K562 (cell line): Measurements from ENCODE around the gene SLC19A2. TPM values are rescaled to one million over a fixed set of nuclear protein-coding genes. Genes with fewer than 3 reads are reported as not detected.
A peak's percentile ranks its signal among the peaks of the same experiment; 100 is the strongest.

Experiments used
- C11orf30 ChIP-seq: fragments of 450-650 bp; IDR thresholded peaks from 2 replicates; pipeline ENCODE4 v1.6.1; 2016; ENCODE audit warnings: low read depth, mild to moderate bottlenecking
- EHMT2 ChIP-seq: fragments of 450-650 bp; IDR thresholded peaks from 2 replicates; pipeline ENCODE4 v1.6.1; 2018; ENCODE audit warnings: antibody characterized with exemption
- FIP1L1 ChIP-seq: fragments of 200-400 bp; formaldehyde crosslinking; IDR thresholded peaks from 2 replicates; pipeline ENCODE4 v1.6.1; 2018; ENCODE audit warnings: mild to moderate bottlenecking, low read depth, low read length; ENCODE audit not compliant: poor library complexity, severe bottlenecking
- NONO ChIP-seq, 2 experiments: fragments of 200-400 bp in 1 of 2; fragments of 450-650 bp in 1 of 2; formaldehyde crosslinking in 1 of 2; IDR thresholded peaks; 2 replicates each; pipeline ENCODE4 v1.6.1; 2017; ENCODE audit warnings: low read depth in 2 of 2, mild to moderate bottlenecking in 2 of 2, moderate library complexity in 2 of 2, low read length in 1 of 2
- SIX5 ChIP-seq, 2 experiments: IDR thresholded peaks; 2 replicates each; pipeline ENCODE4 v1.6.1; 2011; ENCODE audit warnings: low read length in 2 of 2, borderline replicate concordance in 1 of 2, low read depth in 1 of 2, mild to moderate bottlenecking in 1 of 2, moderate library complexity in 1 of 2; ENCODE audit not compliant: insufficient read depth in 1 of 2
- SMARCA4 ChIP-seq: fragments of 450-650 bp; IDR thresholded peaks from 2 replicates; pipeline ENCODE4 v1.6.1; 2016
- ZNF444 ChIP-seq: fragments of 250-450 bp; sonication (Bioruptor Pico); IDR thresholded peaks from 2 replicates; pipeline ENCODE4 v1.4.0; 2020; ENCODE audit warnings: mild to moderate bottlenecking, moderate library complexity
- ZNF778 ChIP-seq: fragments of 450-650 bp; formaldehyde crosslinking; IDR thresholded peaks from 2 replicates; pipeline ENCODE4 v1.4.0; 2020; ENCODE audit warnings: mild to moderate bottlenecking, moderate library complexity
- polyA plus RNA-seq, 8 experiments: library from polyadenylated mRNA; depleted of rRNA in 4 of 8; stranded (reverse) in 5 of 8; unstranded in 3 of 8; fragments of >200 nt; fragmentation: Nextera tagmentation in 2 of 8; fragmentation: Illumina TruSeq in 1 of 8; extraction: Ambion mirVana in 2 of 8; extraction: Trizol in 1 of 8; gene quantifications; 2 replicates each; pipeline versions ENCODE4 v1.2.1 to v1.2.3, GENCODE V29; 2011 to 2014; ENCODE audit warnings: inconsistent platforms in 1 of 8, missing spikeins in 1 of 8
- total RNA-seq, 7 experiments: library from RNA; depleted of rRNA in 6 of 7; stranded (reverse); fragments of >200 nt in 6 of 7; fragmentation: Illumina TruSeq in 2 of 7; extraction: Trizol in 2 of 7; gene quantifications; 2 replicates each; pipeline versions ENCODE4 v1.2.1 to v1.2.3, GENCODE V29; 2011 to 2021; ENCODE audit warnings: low replicate concordance in 1 of 7
- TF ChIP-seq, protein P1 (sequence below): fragments of 450-650 bp; IDR thresholded peaks from 2 replicates; pipeline ENCODE4 v1.6.1; 2018; ENCODE audit not compliant: partially characterized antibody
- TF ChIP-seq, protein P2 (sequence below): fragments of 150-350 bp; conservative IDR thresholded peaks from 2 replicates; pipeline ENCODE4 v1.6.1; 2014; ENCODE audit warnings: low read length
- TF ChIP-seq, protein P3 (sequence below), 2 experiments: fragments of 450-650 bp in 1 of 2; sonication (generic) in 1 of 2; formaldehyde crosslinking in 1 of 2; IDR thresholded peaks; 2 replicates each; pipeline versions ENCODE4 v1.7.1 to v1.9.0; 2016 to 2022; ENCODE audit warnings: inconsistent platforms in 1 of 2, mild to moderate bottlenecking in 1 of 2, missing genetic modification reagents in 1 of 2

The SLC19A2 gene
- total and polyA plus RNA-seq, 9 of the 15 experiments (the other 6 are each of a cell fraction or from before 2014, with no cell fraction given): 7.4 to 42.8 (median 19.2) TPM

DNA sequence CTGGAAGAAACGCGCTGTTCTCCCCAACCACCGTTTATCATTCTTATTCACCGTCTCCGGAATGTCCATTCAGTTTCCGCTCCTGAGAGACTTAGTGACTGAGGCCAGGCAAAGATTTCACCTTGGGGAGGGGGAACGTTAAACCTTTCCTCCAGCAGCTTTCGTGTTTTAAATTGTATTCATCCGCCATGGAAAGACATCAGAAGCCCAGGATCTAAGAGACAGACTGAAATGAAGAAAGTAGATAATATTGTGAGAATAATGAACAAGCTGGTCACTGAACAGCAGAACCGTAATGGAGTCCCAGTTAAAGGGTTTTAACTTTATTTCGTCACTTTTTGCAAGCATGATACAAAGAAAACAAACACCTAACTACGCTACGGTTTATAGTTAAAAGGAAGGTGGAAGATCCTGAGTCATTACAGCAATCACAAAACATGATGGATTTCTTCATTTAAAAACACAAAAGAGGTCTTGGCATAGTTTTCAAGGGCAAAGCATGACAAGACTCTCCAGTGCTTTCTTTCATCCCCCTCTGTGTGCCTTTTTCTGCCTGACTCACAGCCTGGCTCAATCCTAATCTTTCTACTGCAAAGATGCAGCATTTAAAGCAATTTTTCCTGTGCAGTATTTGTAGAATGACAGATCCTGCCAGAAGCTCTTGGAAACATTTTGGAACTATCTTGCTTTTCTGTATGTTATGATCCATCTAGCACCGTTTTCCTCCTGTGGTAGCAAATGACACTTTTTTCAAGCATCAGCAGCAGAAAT is 722 bp upstream of the SLC19A2 start (continued):
- TF ChIP-seq, protein P1, sequence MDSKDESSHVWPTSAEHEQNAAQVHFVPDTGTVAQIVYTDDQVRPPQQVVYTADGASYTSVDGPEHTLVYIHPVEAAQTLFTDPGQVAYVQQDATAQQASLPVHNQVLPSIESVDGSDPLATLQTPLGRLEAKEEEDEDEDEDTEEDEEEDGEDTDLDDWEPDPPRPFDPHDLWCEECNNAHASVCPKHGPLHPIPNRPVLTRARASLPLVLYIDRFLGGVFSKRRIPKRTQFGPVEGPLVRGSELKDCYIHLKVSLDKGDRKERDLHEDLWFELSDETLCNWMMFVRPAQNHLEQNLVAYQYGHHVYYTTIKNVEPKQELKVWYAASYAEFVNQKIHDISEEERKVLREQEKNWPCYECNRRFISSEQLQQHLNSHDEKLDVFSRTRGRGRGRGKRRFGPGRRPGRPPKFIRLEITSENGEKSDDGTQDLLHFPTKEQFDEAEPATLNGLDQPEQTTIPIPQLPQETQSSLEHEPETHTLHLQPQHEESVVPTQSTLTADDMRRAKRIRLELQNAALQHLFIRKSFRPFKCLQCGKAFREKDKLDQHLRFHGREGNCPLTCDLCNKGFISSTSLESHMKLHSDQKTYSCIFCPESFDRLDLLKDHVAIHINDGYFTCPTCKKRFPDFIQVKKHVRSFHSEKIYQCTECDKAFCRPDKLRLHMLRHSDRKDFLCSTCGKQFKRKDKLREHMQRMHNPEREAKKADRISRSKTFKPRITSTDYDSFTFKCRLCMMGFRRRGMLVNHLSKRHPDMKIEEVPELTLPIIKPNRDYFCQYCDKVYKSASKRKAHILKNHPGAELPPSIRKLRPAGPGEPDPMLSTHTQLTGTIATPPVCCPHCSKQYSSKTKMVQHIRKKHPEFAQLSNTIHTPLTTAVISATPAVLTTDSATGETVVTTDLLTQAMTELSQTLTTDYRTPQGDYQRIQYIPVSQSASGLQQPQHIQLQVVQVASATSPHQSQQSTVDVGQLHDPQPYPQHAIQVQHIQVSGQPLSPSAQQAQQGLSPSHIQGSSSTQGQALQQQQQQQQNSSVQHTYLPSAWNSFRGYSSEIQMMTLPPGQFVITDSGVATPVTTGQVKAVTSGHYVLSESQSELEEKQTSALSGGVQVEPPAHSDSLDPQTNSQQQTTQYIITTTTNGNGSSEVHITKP: no peak
- TF ChIP-seq FIP1L1: no peak
- TF ChIP-seq ZNF778 (CRISPR knock-in tag): no peak
- TF ChIP-seq ZNF444 (CRISPR knock-in tag): no peak
- no peak for TF ChIP-seq SIX5 (IDR thresholded peaks at IDR 0.05; ENCODE audit: borderline replicate concordance in 1 of 2, insufficient read depth in 1 of 2, low read depth in 1 of 2, low read length in 2 of 2)
- TF ChIP-seq SMARCA4: peak; percentile 12
- no peak for TF ChIP-seq NONO (IDR thresholded peaks at IDR 0.05; ENCODE audit: low read depth in 2 of 2, low read length in 1 of 2)
- TF ChIP-seq C11orf30: no peak
- no peak for TF ChIP-seq EHMT2
- TF ChIP-seq, protein P2, sequence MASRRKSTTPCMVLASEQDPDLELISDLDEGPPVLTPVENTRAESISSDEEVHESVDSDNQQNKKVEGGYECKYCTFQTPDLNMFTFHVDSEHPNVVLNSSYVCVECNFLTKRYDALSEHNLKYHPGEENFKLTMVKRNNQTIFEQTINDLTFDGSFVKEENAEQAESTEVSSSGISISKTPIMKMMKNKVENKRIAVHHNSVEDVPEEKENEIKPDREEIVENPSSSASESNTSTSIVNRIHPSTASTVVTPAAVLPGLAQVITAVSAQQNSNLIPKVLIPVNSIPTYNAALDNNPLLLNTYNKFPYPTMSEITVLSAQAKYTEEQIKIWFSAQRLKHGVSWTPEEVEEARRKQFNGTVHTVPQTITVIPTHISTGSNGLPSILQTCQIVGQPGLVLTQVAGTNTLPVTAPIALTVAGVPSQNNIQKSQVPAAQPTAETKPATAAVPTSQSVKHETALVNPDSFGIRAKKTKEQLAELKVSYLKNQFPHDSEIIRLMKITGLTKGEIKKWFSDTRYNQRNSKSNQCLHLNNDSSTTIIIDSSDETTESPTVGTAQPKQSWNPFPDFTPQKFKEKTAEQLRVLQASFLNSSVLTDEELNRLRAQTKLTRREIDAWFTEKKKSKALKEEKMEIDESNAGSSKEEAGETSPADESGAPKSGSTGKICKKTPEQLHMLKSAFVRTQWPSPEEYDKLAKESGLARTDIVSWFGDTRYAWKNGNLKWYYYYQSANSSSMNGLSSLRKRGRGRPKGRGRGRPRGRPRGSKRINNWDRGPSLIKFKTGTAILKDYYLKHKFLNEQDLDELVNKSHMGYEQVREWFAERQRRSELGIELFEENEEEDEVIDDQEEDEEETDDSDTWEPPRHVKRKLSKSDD: no peak
- TF ChIP-seq, protein P3, sequence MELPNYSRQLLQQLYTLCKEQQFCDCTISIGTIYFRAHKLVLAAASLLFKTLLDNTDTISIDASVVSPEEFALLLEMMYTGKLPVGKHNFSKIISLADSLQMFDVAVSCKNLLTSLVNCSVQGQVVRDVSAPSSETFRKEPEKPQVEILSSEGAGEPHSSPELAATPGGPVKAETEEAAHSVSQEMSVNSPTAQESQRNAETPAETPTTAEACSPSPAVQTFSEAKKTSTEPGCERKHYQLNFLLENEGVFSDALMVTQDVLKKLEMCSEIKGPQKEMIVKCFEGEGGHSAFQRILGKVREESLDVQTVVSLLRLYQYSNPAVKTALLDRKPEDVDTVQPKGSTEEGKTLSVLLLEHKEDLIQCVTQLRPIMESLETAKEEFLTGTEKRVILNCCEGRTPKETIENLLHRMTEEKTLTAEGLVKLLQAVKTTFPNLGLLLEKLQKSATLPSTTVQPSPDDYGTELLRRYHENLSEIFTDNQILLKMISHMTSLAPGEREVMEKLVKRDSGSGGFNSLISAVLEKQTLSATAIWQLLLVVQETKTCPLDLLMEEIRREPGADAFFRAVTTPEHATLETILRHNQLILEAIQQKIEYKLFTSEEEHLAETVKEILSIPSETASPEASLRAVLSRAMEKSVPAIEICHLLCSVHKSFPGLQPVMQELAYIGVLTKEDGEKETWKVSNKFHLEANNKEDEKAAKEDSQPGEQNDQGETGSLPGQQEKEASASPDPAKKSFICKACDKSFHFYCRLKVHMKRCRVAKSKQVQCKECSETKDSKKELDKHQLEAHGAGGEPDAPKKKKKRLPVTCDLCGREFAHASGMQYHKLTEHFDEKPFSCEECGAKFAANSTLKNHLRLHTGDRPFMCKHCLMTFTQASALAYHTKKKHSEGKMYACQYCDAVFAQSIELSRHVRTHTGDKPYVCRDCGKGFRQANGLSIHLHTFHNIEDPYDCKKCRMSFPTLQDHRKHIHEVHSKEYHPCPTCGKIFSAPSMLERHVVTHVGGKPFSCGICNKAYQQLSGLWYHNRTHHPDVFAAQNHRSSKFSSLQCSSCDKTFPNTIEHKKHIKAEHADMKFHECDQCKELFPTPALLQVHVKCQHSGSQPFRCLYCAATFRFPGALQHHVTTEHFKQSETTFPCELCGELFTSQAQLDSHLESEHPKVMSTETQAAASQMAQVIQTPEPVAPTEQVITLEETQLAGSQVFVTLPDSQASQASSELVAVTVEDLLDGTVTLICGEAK (IDR thresholded peaks at IDR 0.05): peak; percentile 80
- TF ChIP-seq, protein P3 (CRISPR knock-in tag; IDR thresholded peaks at IDR 0.05): no peak
